Urothelium cell line (cell line): ENCODE data around the gene CFD.
"Not testable (repeated sequence)": the region's sequence is repeated elsewhere in the genome, so short reads cannot be mapped to it uniquely, and the experiment has no call there.

Source experiments
- DNase-seq: peaks from one replicate; pipeline ENCODE4 v3.0.0; 2011; ENCODE audit warnings: low spot score, mixed read lengths
- FAIRE-seq: peaks from 2 replicates; lab custom pipeline; 2011; peaks lifted over from hg19 to GRCh38; lab: Jason Lieb, UNC

CFD gene

DNA sequence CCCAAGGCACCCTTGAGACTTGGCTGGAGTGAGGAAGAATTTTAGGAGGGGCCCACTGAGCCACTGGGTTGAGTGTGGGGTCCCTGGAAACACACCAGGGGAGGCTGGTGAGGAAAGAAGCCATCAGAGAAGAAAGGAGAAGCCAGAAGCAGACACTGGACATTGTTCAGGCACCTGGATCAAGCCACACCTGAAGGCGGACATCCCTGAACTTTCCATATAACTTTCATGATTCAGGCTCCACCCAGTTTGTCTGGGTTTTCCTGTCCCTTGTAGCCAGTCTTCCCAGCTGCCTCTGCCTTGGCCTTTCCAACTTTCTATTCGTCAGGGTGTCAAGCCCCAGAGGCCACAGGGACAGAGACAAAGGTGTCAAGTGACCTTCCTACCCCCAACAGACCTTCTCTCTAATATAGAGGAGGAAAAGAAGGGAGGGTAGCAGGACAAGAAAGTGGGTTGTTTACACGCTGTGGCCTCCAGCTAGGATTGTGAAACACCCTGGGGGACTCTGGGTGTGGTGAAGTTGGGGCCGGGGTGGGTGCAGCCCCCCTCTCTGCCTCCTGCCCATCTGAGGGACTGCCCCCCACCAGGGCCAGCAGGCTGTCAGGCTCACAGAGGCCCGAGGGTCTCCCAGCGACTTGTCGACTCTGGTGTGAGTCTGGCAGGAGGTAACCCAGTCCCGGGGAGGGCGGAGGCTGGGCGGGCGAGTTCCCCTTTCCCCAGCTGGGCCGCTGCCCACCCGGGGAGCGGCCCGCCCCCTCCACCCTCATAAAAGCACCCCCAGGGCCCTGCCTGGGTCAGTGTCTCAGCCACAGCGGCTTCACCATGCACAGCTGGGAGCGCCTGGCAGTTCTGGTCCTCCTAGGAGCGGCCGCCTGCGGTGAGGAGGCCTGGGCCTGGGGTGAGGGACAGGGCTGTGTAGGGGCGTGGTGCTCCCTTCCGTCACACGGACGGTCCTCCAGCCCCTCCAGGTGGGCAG lies at the start of gene CFD:
TSS of gene CFD (plus strand) at position 797 of the 976 bp plus-strand sequence. CDS start at position 823, 26 bp downstream.
- FAIRE-seq, result no peak
- no peak for DNase-seq

DNA sequence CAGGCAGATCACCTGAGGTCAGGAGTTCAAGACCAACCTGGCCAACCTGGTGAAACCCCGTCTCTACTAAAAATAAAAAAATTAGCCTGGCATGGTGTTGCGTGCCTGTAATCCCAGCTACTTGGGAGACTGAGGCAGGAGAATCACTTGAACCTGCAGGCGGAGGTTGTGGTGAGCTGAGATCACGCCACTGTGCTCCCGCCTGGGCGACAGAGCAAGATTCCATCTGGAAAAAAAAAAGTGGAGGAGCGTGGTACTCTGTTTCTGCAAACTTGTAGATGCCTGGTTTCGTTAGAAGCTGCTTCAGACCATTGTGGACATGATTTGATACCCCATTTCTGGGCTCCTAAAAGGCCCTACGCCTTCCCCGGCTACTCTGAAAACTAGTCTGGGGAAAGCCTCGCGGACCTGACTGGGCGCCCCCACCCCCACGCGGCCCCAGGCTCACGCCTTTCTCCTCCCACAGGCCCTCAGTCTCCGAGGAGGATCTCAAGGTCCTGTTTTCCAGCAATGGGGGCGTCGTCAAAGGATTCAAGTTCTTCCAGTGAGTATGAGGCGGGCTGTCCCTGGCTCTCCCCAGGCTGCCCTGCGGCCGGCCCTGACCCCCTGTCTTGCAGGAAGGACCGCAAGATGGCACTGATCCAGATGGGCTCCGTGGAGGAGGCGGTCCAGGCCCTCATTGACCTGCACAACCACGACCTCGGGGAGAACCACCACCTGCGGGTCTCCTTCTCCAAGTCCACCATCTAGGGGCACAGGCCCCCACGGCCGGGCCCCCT lies 49.2 kb upstream of the CFD start:
- FAIRE-seq (no peak), DNase-seq (no peak)

DNA sequence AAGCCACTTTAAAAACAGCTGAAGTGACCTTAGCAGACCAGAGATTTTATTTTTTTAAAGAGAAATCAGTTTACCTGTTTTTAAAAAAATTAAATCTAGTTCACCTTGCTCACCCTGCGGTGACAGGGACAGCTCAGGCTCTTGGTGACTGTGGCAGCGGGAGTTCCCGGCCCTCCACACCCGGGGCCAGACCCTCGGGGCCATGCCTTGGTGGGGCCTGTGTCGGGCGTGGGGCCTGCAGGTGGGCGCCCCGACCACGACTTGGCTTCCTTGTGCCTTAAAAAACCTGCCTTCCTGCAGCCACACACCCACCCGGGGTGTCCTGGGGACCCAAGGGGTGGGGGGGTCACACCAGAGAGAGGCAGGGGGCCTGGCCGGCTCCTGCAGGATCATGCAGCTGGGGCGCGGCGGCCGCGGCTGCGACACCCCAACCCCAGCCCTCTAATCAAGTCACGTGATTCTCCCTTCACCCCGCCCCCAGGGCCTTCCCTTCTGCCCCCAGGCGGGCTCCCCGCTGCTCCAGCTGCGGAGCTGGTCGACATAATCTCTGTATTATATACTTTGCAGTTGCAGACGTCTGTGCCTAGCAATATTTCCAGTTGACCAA lies 48.5 kb upstream of the CFD start:
- FAIRE-seq (no peak), DNase-seq (no peak)

DNA sequence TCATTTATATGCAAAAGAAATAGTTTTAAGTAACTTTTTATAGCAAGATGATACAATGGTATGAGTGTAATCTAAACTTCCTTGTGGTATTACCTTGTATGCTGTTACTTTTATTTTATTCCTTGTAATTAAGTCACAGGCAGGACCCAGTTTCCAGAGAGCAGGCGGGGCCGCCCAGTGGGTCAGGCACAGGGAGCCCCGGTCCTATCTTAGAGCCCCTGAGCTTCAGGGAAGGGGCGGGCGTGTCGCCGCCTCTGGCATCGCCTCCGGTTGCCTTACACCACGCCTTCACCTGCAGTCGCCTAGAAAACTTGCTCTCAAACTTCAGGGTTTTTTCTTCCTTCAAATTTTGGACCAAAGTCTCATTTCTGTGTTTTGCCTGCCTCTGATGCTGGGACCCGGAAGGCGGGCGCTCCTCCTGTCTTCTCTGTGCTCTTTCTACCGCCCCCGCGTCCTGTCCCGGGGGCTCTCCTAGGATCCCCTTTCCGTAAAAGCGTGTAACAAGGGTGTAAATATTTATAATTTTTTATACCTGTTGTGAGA lies 47.9 kb upstream of the CFD start:
- DNase-seq, result no peak
- FAIRE-seq, result no peak

DNA sequence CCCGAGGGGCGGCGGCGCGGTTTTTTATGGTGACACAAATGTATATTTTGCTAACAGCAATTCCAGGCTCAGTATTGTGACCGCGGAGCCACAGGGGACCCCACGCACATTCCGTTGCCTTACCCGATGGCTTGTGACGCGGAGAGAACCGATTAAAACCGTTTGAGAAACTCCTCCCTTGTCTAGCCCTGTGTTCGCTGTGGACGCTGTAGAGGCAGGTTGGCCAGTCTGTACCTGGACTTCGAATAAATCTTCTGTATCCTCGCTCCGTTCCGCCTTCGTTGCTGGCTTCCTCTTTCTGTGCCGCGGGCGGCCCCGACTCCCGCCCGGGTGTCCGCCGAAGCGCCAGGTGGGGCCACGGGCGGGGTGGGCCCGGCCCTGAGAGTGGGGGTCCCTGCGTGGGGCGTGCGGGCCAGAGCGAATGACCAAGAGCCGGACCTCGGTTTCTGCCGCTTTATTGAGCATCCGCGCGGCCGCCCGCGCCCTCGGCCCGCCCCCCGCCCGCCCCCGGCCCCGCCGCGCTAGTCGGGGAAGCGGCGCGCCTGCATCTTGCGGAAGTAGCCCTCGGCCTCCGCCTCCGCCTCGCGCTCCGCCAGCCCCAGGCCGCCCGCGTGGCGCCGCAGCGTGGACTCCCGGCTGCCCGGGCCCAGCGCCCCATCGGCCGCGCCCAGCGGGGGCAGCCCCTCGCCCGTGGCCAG lies 47.3 kb upstream of the CFD start:
- FAIRE-seq (no peak), DNase-seq (no peak)

DNA sequence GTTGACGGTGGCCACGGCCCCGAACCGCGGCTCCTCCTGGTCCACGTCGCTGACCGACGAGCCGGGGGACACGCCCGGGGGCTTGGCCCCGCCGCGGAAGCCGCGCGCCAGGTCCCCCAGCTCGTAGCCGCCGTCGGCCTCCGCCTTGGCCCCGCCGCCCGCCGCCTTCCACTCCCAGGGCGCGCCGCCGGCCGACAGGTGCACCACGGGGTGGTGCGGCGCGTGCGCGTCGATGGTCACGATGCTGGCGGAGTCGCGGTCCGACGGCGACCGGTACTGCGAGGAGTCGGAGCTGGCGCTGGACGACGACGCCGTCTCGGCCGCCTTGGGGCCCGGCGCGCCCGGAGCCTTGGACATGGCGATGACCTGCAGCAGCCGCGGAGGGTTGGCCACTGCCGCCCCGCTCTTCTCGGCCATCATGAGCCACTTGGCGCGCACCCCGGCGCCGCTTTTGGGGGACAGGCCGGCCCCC lies 46.7 kb upstream of the CFD start:
- DNase-seq, result no peak
- no peak for FAIRE-seq

DNA sequence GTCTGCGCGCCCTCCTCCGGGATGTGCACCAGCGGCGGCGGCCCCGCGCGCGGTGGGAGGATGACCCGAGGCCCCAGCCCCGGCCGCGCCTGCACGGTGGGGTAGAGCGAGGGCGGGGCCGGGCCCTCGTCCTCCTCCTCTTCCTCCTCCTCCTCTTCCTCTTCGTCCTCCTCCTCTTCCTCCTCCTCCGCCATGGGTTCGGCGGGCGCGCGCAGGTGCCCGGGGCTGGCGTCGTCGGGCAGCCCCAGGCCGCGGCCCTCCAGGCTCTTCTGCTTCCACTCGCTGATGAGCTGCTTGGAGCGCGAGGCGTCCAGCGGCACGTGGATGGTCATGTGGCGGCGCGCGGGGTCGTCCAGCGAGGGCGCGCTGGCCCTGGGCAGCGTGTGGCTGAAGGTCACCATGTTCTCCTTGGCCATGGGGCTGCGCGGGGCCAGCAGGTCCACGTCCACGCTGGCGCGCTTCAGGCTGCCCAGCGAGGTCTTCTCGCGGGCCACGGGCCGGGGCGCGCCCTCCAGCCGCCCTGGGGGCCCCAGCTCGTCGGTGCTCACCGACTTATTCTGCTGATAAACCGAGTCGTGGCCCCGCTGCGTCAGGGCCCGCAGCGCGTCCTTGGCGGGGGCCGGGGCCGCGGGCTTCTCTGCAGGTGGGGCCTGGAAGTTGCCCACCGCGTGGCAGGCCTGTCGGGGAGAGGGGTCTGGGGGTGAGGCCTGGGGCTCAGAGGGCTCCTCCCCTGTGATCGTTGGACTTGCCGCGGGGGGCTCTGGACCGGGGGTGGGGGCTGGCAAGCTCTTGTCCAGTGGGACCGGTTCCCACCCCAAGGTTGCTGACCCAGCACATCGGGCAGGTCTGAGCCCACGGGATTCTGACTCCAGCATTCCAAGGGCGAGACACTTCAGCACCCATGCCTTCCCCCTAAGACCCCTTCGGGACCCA lies 46.0 kb upstream of the CFD start:
- no peak for FAIRE-seq
- DNase-seq, result no peak

DNA sequence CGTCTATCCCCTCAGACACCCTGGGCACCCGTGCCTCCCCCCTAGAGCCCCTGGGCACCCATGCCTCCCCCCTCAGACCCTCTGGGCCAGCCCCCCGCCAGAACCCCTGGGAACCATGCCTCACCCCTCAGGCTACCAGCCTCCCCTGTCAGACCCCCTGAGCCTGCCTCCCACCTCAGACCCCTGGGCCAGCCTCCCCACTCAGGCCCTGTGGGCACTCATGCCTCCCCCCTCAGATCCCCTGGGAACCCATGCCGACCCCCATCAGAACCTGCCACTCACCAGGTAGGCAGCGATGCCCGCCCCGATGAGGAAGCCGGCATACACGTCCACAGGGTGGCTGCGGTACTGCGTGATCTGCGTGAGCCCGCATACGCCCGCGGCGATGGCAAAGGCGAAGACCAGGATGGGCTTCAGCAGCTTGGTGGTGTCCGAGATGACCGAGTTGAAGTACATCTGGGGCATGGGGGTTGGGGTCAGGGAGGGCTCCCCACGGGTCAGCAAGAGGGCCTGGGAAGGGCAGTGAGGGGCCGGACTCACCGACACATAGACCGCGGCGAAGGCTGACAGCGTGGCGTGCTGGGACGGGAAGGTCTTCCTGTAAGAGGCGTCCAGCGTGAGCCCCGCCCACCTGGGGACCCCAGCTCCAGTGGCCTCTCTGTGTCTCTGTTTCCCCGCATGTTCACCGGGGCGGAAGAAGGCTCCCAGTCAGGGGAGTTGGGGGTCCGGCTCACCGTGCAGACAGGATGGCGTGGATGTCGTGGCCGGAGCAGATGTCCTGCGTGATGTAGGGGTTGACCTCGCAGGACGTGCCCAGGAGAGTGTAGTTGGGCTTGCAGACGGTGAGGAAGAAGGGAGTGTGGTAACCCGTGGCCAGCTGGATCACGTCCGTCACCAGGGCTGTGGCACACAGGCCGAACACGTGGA lies 45.0 kb upstream of the CFD start:
- FAIRE-seq (no peak), DNase-seq (no peak)

DNA sequence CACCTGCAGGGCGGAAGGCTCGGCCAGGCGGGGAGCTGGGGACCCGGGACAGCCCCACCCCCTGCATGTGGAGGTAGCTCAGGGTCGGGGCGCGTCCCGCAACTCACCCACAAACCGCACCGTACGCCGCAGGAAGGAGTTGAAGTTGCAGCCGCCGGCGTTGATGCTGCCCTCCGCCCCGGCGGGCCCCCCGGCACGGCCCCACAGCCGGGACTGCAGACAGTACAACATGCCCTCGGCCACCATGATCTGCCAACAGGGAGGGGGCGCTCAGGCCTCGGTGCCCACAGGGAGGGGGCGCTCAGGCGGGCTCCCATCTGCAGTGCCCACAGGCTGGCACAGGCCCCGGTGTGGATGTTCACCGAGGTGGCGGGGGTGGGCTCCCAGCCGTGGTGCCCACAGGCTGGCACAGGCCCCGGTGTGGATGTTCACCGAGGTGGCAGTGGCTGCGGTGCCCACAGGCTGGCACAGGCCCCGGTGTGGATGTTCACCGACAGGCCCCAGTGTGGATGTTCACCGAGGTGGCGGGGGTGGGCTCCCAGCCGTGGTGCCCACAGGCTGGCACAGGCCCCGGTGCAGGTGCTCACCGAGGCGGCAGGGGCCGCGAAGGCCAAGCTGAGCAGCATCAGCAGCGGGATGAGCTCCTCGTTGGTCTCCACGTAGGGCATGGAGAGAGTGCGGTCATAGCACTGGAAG lies 44.2 kb upstream of the CFD start:
- FAIRE-seq, result no peak
- no peak for DNase-seq

DNA sequence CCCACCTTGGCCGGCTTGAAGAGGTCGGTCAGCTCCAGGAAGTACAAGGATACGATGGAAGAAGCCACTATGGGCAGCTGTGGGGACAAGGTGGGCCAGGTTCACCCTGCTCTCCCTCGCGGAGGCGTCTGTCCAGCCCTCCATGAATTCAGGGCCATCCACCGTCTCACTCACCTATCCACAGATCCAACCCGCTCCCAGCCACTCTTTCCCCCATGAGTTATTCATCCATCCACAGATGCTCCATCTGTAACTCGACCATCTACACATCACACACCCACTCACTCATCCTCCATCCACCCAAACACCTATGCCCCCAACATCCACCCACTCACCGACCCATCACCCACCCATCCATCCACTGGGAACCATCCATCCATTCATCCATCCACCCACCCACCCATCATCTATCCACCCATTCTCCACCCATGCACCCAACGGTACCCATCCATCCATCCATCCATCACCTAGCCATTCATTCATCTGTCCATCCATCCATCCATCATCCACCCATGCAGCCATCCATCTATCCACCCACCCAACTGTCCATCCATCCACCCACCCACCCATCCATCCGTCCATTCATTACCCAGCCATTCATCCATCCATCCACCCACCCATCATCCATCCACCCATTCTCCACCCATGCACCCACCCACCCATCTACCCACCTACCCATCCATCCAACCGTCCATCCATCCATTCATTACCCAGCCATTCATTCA lies 43.5 kb upstream of the CFD start:
- DNase-seq, result no peak
- peak; percentile 66 for FAIRE-seq

DNA sequence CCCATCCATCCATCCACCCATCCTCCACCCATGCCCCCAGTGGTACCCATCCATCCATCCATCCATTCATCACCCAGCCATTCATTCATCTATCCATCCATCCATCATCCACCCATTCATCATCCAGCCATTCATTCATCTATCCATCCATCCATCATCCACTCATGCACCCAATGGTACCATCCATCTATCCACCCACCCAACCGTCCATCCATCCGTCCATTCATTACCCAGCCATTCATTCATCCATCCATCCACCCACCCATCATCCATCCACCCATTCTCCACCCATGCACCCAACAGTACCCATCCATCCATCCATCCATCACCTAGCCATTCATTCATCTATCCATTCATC lies 43.0 kb upstream of the CFD start:
- FAIRE-seq (peak; percentile 48), DNase-seq (no peak)

DNA sequence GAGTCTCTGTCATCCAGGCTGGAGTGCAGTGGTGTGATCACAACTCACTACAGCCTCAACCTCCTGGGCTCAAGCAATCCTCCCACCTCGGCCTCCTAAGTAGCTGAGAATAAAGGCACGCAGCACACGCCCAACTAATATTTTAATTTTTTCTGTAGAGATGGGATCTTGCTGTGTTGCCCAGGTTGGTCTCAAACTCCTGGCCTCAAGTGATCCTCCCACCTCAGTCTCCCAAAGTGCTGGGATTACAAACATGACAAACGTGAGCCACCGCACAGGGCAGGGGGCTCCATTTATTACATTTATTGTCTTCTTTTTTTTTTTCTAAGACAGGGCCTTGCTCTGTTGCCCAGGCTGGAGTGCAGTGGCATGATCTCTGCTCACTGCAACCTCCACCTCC lies 39.3 kb upstream of the CFD start:
- not testable (repeated sequence) for DNase-seq, FAIRE-seq

DNA sequence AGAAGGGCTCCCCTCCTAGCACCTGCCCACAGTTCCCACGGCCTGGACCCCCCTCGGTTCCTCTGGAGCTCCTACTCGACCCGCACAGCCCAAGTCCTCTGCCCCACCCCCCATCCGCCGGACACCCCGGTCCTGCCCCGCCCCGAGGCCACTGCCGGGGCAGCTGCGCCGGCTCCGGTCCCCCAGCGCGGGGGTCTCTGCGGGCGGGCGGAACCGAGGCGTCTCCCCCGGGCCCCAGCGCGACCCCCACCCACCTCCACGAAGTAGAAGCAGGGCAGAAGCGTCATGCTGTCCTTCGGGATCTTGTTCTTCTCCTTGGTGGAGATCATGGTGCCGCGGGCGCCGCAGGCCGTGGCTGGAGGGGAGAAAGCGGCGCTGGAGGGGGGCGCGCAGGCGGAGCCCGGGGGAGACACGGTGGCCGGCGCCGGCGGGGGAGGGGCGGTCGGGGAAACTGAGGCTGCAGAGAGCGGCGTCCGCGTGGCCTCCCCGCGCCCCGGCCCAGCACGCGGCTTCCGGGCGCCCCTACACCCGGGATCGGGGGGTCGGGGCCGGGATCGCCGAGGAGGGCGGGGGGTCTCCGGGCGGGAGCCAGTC lies 38.1 kb upstream of the CFD start:
- no peak for DNase-seq
- no peak for FAIRE-seq

DNA sequence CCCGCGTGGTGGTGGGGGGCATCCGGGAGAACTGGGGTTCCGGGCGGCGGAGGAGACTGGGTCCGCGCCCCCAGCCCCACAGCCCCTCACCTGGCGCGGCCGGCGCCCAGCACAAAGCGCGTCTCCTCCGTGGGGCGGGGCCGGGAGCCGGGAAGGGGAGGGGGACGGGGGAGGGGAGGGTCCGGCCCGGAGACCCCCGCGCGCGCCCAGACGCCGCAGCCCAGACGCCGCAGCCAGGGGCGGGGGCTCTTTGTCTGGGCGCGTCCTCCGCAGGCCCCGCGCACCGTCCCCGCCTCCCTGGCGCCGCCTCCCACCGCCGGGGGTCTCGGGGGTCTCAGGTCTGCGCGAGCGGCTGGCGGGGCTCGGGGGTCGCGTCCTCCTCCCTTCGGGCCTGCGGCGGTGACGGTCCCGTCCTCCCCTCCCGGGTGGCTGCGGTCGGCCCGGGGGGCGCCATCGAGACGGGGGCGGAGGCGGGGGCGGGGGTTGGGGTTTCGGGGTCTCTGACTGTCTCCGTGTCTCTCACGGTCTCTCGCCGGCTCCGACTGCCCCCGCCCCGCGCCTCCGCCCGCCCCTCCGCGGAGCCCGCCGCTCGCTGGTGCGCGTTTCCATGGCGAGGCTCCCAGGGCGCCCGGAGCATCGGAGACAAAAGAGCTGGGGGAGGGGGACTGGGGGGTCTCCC lies 37.5 kb upstream of the CFD start, which contains the start of gene PLPPR3:
TSS of gene PLPPR3 (minus strand) at position 131 of the 679 bp plus-strand sequence. CDS start 396 bp downstream, outside the sequence.
- no peak for FAIRE-seq
- no peak for DNase-seq

DNA sequence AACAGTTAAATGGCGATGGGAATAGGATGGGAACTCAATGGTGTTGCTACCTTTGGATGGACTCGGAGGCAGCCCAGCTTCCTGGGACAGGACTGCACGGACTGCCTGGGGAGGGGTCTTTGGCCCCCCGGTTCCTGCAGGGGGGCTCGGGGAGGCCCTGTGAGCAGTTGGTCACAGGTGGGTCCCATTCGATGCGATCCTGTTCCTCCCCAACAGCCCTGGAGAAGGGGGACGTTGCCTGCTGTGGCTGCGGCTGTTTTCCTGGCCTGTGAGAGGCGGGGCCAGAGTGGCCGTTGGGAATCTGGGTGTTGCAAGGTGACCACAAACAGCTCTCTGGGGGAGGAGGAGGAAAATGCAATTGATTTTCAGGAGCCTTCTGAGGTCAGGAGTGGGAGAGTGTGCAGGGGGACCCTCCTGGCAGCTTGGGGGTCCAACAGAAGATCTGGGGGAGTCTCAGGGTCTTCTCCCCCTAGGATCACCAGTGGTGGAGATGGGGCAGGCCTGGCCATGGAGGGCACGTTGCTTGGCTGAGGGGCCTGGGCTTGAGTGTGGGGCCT lies 35.8 kb upstream of the CFD start:
- peak; percentile 38 for DNase-seq

DNA sequence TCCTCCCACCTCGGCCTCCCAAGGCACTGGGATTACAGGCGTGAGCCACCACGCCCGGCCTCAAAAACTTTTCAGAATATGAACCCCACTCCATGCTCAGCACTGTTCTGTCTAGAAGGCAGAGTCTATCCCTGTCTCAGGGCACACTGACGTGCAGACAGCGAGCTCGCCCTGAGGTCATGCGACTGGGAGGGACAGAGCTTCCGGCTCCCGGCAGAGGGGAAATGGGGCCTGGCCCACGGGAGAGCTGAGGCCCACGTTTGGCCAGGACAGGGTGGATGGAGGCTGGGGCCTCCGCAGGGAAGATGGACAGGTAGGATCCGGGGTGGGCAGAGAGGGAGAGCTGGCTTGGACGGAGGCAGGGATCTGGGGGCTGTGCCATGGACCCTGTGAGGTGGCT lies 34.6 kb upstream of the CFD start:
- DNase-seq (no peak), FAIRE-seq (no peak)

More for the DNA sequence above, 35.8 kb upstream of the CFD start:
- no peak for FAIRE-seq
